Stimulated activated CD8-positive, alpha-beta memory T cell treated with anti-CD3 and anti-CD28 coated beads, Interleukin-4, amount 100 ng/mL, for 48 hours (primary cell): ENCODE measurements around the gene SERPINE1.
"Not testable (repeated sequence)": the region's sequence is repeated elsewhere in the genome, so short reads cannot be mapped to it uniquely, and the experiment has no call there.

Source experiments
- DNase-seq: peaks from one replicate; pipeline ENCODE4 v3.0.0-alpha.2; 2020

Gene SERPINE1

GRCh38 chr7:101103701-101104100 lies 23.2 kb upstream of the SERPINE1 start:
- DNase-seq = not testable (repeated sequence)

GRCh38 chr7:101104193-101104713 lies 22.7 kb upstream of the SERPINE1 start:
- no peak for DNase-seq

GRCh38 chr7:101104799-101105198 lies 22.1 kb upstream of the SERPINE1 start:
- DNase-seq = no peak

GRCh38 chr7:101105248-101105647 lies 21.7 kb upstream of the SERPINE1 start:
- DNase-seq = not testable (repeated sequence)

- DNase-seq = no peak
Measured at GRCh38 chr7:101106386-101106785, 20.5 kb upstream of the SERPINE1 start.

GRCh38 chr7:101108330-101108857 lies 18.5 kb upstream of the SERPINE1 start:
- no peak for DNase-seq

- no peak for DNase-seq
Measured at GRCh38 chr7:101108961-101109360, 17.9 kb upstream of the SERPINE1 start.

- no peak for DNase-seq
Measured at GRCh38 chr7:101109368-101109767, 17.5 kb upstream of the SERPINE1 start.

- no peak for DNase-seq
Measured at GRCh38 chr7:101111261-101111660, 15.6 kb upstream of the SERPINE1 start.

- DNase-seq = no peak
Measured at GRCh38 chr7:101112233-101112632, 14.7 kb upstream of the SERPINE1 start.

GRCh38 chr7:101113140-101113539 lies 13.8 kb upstream of the SERPINE1 start:
- not testable (repeated sequence) for DNase-seq

- DNase-seq = no peak
Measured at GRCh38 chr7:101113836-101114235, 13.1 kb upstream of the SERPINE1 start.

- DNase-seq = no peak
Measured at GRCh38 chr7:101114492-101114891, 12.4 kb upstream of the SERPINE1 start.

- no peak for DNase-seq
Measured at GRCh38 chr7:101115215-101115614, 11.7 kb upstream of the SERPINE1 start.

GRCh38 chr7:101116898-101117297 lies 10.0 kb upstream of the SERPINE1 start:
- no peak for DNase-seq

- no peak for DNase-seq
Measured at GRCh38 chr7:101118856-101119255, 8.0 kb upstream of the SERPINE1 start.

GRCh38 chr7:101119876-101120275 lies 7.0 kb upstream of the SERPINE1 start:
- DNase-seq = no peak

GRCh38 chr7:101120315-101120714 lies 6.6 kb upstream of the SERPINE1 start:
- no peak for DNase-seq

GRCh38 chr7:101121631-101121990 lies 5.3 kb upstream of the SERPINE1 start:
- not testable (repeated sequence) for DNase-seq

- DNase-seq = no peak
Measured at GRCh38 chr7:101121991-101122932, 4.6 kb upstream of the SERPINE1 start.

GRCh38 chr7:101122933-101123702 lies 3.8 kb upstream of the SERPINE1 start:
- DNase-seq = no peak

- no peak for DNase-seq
Measured at GRCh38 chr7:101123703-101124068, 3.2 kb upstream of the SERPINE1 start.

GRCh38 chr7:101124376-101125056 lies 2.4 kb upstream of the SERPINE1 start:
- no peak for DNase-seq
